Transverse colon (tissue), 3 donors: ENCODE measurements around the gene SFTPA1.

Experiments
- POLR2A ChIP-seq: fragments of 450-650 bp; IDR thresholded peaks from one replicate; pipeline ENCODE4 v1.6.1; 2016; ENCODE audit warnings: antibody characterized with exemption, mild to moderate bottlenecking, moderate library complexity
- TF ChIP-seq, protein P1 (sequence below), 5 experiments: fragments of 200-600 bp in 3 of 5; fragments of 450-650 bp in 2 of 5; sonication (generic) in 3 of 5; IDR thresholded peaks; 1 replicate in 2 of 5; 2 replicates in 3 of 5; pipeline ENCODE4 v1.5.1; 2016 to 2017; ENCODE audit warnings: antibody characterized with exemption in 5 of 5, inconsistent platforms in 3 of 5, mild to moderate bottlenecking in 2 of 5, moderate library complexity in 1 of 5

GRCh38 chr10:79588800-79589199 is 21.9 kb upstream of the SFTPA1 start:
- TF ChIP-seq, protein P1, sequence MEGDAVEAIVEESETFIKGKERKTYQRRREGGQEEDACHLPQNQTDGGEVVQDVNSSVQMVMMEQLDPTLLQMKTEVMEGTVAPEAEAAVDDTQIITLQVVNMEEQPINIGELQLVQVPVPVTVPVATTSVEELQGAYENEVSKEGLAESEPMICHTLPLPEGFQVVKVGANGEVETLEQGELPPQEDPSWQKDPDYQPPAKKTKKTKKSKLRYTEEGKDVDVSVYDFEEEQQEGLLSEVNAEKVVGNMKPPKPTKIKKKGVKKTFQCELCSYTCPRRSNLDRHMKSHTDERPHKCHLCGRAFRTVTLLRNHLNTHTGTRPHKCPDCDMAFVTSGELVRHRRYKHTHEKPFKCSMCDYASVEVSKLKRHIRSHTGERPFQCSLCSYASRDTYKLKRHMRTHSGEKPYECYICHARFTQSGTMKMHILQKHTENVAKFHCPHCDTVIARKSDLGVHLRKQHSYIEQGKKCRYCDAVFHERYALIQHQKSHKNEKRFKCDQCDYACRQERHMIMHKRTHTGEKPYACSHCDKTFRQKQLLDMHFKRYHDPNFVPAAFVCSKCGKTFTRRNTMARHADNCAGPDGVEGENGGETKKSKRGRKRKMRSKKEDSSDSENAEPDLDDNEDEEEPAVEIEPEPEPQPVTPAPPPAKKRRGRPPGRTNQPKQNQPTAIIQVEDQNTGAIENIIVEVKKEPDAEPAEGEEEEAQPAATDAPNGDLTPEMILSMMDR (IDR thresholded peaks at IDR 0.05), result no peak
- TF ChIP-seq POLR2A, result no peak
